ENCODE data around the gene DENND2C.

DENND2C gene

GRCh38 chr1:114669562-114670082 lies at the start of gene DENND2C:
Gene DENND2C (minus strand): TSS chr1:114670049. CDS start chr1:114625984, 44,065 bp downstream.
- peak within 1 kb of the TSS; percentile 57 for H2AFZ ChIP-seq (ENCODE audit: low read depth, low read length)
- H3K27me3 ChIP-seq (ENCODE audit: insufficient read depth, low read length) = peaks cover 40% of the 10 kb centered on the region
- H3K36me3 ChIP-seq (ENCODE audit: insufficient read depth, low read length) = no peaks in the 10 kb centered on the region
- H3K4me3 ChIP-seq (ENCODE audit: low read length) = peak within 1 kb of the TSS; percentile 51
- H3K4me1 ChIP-seq (ENCODE audit: insufficient read depth, low read length) = no peaks in the 10 kb centered on the region
- H3K9me3 ChIP-seq (ENCODE audit: low read length) = no peaks in the 10 kb centered on the region

GRCh38 chr1:114719424-114719787 lies 49.6 kb upstream of the DENND2C start:
- H3K4me1 ChIP-seq (ENCODE audit: insufficient read depth, low read length) = peaks cover 16% of the 10 kb centered on the region
- H3K36me3 ChIP-seq (ENCODE audit: insufficient read depth, low read length) = peaks cover 69% of the 10 kb centered on the region
- H3K4me3 ChIP-seq (ENCODE audit: low read length) = no peak overlapping the region
- H3K9me3 ChIP-seq (ENCODE audit: low read length) = no peaks in the 10 kb centered on the region
- no peak overlapping the region for H2AFZ ChIP-seq (ENCODE audit: low read depth, low read length)
- no peaks in the 10 kb centered on the region for H3K27me3 ChIP-seq (ENCODE audit: insufficient read depth, low read length)

- Histone ChIP-seq H3K36me3 (ENCODE audit: insufficient read depth, low read length) (peaks cover 70% of the 10 kb centered on the region), H3K4me1 (ENCODE audit: insufficient read depth, low read length) (peaks cover 16% of the 10 kb centered on the region), H2AFZ (ENCODE audit: low read depth, low read length) (no peak overlapping the region), H3K9me3 (ENCODE audit: low read length) (no peaks in the 10 kb centered on the region), H3K27me3 (ENCODE audit: insufficient read depth, low read length) (no peaks in the 10 kb centered on the region), H3K4me3 (ENCODE audit: low read length) (no peak overlapping the region)
Observed at GRCh38 chr1:114718661-114719423, 49.0 kb upstream of the DENND2C start.

- H3K4me1 ChIP-seq (ENCODE audit: insufficient read depth, low read length) = peaks cover 16% of the 10 kb centered on the region
- H2AFZ ChIP-seq (ENCODE audit: low read depth, low read length) = peak within 1 kb of the TSS; percentile 17
- peak within 1 kb of the TSS; percentile 88 for H3K4me3 ChIP-seq (ENCODE audit: low read length)
- H3K36me3 ChIP-seq (ENCODE audit: insufficient read depth, low read length) = peaks cover 71% of the 10 kb centered on the region
- no peaks in the 10 kb centered on the region for H3K9me3 ChIP-seq (ENCODE audit: low read length)
- H3K27me3 ChIP-seq (ENCODE audit: insufficient read depth, low read length) = no peaks in the 10 kb centered on the region
Observed at GRCh38 chr1:114716304-114717170, 46.7 kb upstream of the DENND2C start, which contains the start of gene NRAS. Gene NRAS (minus strand): TSS chr1:114716771. CDS start chr1:114716160, 611 bp downstream.

- Histone ChIP-seq H2AFZ (ENCODE audit: low read depth, low read length) (peak overlapping the region; percentile 17), H3K9me3 (ENCODE audit: low read length) (no peaks in the 10 kb centered on the region), H3K27me3 (ENCODE audit: insufficient read depth, low read length) (no peaks in the 10 kb centered on the region), H3K4me1 (ENCODE audit: insufficient read depth, low read length) (peaks cover 16% of the 10 kb centered on the region), H3K36me3 (ENCODE audit: insufficient read depth, low read length) (peaks cover 70% of the 10 kb centered on the region), H3K4me3 (ENCODE audit: low read length) (peak overlapping the region; percentile 88)
Observed at GRCh38 chr1:114715952-114716303, 46.1 kb upstream of the DENND2C start.

GRCh38 chr1:114712977-114713376 lies 43.1 kb upstream of the DENND2C start:
- Histone ChIP-seq H3K27me3 (ENCODE audit: insufficient read depth, low read length) (no peaks in the 10 kb centered on the region), H3K36me3 (ENCODE audit: insufficient read depth, low read length) (peaks cover 67% of the 10 kb centered on the region), H3K4me3 (ENCODE audit: low read length) (no peak overlapping the region), H3K9me3 (ENCODE audit: low read length) (no peaks in the 10 kb centered on the region), H2AFZ (ENCODE audit: low read depth, low read length) (no peak overlapping the region), H3K4me1 (ENCODE audit: insufficient read depth, low read length) (peaks cover 16% of the 10 kb centered on the region)

- Histone ChIP-seq H3K36me3 (ENCODE audit: insufficient read depth, low read length) (peaks cover 84% of the 10 kb centered on the region), H3K27me3 (ENCODE audit: insufficient read depth, low read length) (no peaks in the 10 kb centered on the region), H3K4me3 (ENCODE audit: low read length) (no peak overlapping the region), H2AFZ (ENCODE audit: low read depth, low read length) (no peak overlapping the region), H3K9me3 (ENCODE audit: low read length) (no peaks in the 10 kb centered on the region), H3K4me1 (ENCODE audit: insufficient read depth, low read length) (peaks cover 4% of the 10 kb centered on the region)
Observed at GRCh38 chr1:114710360-114710759, 40.5 kb upstream of the DENND2C start.

- H3K27me3 ChIP-seq (ENCODE audit: insufficient read depth, low read length) = no peaks in the 10 kb centered on the region
- no peak overlapping the region for H3K4me3 ChIP-seq (ENCODE audit: low read length)
- peaks cover 61% of the 10 kb centered on the region for H3K36me3 ChIP-seq (ENCODE audit: insufficient read depth, low read length)
Observed at GRCh38 chr1:114707604-114708003, 37.8 kb upstream of the DENND2C start.

GRCh38 chr1:114703242-114703641 lies 33.4 kb upstream of the DENND2C start:
- H3K9me3 ChIP-seq (ENCODE audit: low read length) = no peaks in the 10 kb centered on the region
- H3K36me3 ChIP-seq (ENCODE audit: insufficient read depth, low read length) = peaks cover 24% of the 10 kb centered on the region
- no peaks in the 10 kb centered on the region for H3K4me1 ChIP-seq (ENCODE audit: insufficient read depth, low read length)
- H2AFZ ChIP-seq (ENCODE audit: low read depth, low read length) = no peak overlapping the region
- no peaks in the 10 kb centered on the region for H3K27me3 ChIP-seq (ENCODE audit: insufficient read depth, low read length)
- H3K4me3 ChIP-seq (ENCODE audit: low read length) = no peak overlapping the region

More at GRCh38 chr1:114707604-114708003, 37.8 kb upstream of the DENND2C start:
- Histone ChIP-seq H3K4me1 (ENCODE audit: insufficient read depth, low read length) (no peaks in the 10 kb centered on the region), H3K9me3 (ENCODE audit: low read length) (no peaks in the 10 kb centered on the region), H2AFZ (ENCODE audit: low read depth, low read length) (no peak overlapping the region)

- Histone ChIP-seq H3K36me3 (ENCODE audit: insufficient read depth, low read length) (peaks cover 19% of the 10 kb centered on the region), H3K4me3 (ENCODE audit: low read length) (no peak overlapping the region), H3K4me1 (ENCODE audit: insufficient read depth, low read length) (no peaks in the 10 kb centered on the region), H3K9me3 (ENCODE audit: low read length) (no peaks in the 10 kb centered on the region), H2AFZ (ENCODE audit: low read depth, low read length) (no peak overlapping the region), H3K27me3 (ENCODE audit: insufficient read depth, low read length) (no peaks in the 10 kb centered on the region)
Observed at GRCh38 chr1:114702737-114703136, 32.9 kb upstream of the DENND2C start.

- Histone ChIP-seq H3K27me3 (ENCODE audit: insufficient read depth, low read length) (no peaks in the 10 kb centered on the region), H2AFZ (ENCODE audit: low read depth, low read length) (no peak overlapping the region), H3K4me3 (ENCODE audit: low read length) (no peak overlapping the region), H3K9me3 (ENCODE audit: low read length) (no peaks in the 10 kb centered on the region), H3K4me1 (ENCODE audit: insufficient read depth, low read length) (no peaks in the 10 kb centered on the region), H3K36me3 (ENCODE audit: insufficient read depth, low read length) (peaks cover 11% of the 10 kb centered on the region)
Observed at GRCh38 chr1:114701931-114702330, 32.1 kb upstream of the DENND2C start.

GRCh38 chr1:114700036-114700600 lies 30.3 kb upstream of the DENND2C start:
- Histone ChIP-seq H3K4me3 (ENCODE audit: low read length) (no peak overlapping the region), H2AFZ (ENCODE audit: low read depth, low read length) (no peak overlapping the region), H3K27me3 (ENCODE audit: insufficient read depth, low read length) (no peaks in the 10 kb centered on the region), H3K4me1 (ENCODE audit: insufficient read depth, low read length) (no peaks in the 10 kb centered on the region), H3K9me3 (ENCODE audit: low read length) (no peaks in the 10 kb centered on the region), H3K36me3 (ENCODE audit: insufficient read depth, low read length) (no peaks in the 10 kb centered on the region)

GRCh38 chr1:114696810-114697209 lies 27.0 kb upstream of the DENND2C start:
- Histone ChIP-seq H3K36me3 (ENCODE audit: insufficient read depth, low read length) (no peaks in the 10 kb centered on the region), H2AFZ (ENCODE audit: low read depth, low read length) (no peak overlapping the region), H3K4me3 (ENCODE audit: low read length) (no peak overlapping the region), H3K27me3 (ENCODE audit: insufficient read depth, low read length) (no peaks in the 10 kb centered on the region), H3K4me1 (ENCODE audit: insufficient read depth, low read length) (no peaks in the 10 kb centered on the region), H3K9me3 (ENCODE audit: low read length) (no peaks in the 10 kb centered on the region)

Measured in neuron (in vitro differentiated cells).